HG03045 (cell line): ENCODE measurements around the gene TOX4.
"Not testable (repeated sequence)": the region's sequence is repeated elsewhere in the genome, so short reads cannot be mapped to it uniquely, and the experiment has no call there.

Experiments used
- ATAC-seq: cut with Tn5 transposase; IDR thresholded peaks from one replicate; pipeline ENCODE4 v1.9.1; 2021; ENCODE audit warnings: mild to moderate bottlenecking, moderate library complexity; ENCODE audit not compliant: unreplicated experiment

Gene TOX4

DNA sequence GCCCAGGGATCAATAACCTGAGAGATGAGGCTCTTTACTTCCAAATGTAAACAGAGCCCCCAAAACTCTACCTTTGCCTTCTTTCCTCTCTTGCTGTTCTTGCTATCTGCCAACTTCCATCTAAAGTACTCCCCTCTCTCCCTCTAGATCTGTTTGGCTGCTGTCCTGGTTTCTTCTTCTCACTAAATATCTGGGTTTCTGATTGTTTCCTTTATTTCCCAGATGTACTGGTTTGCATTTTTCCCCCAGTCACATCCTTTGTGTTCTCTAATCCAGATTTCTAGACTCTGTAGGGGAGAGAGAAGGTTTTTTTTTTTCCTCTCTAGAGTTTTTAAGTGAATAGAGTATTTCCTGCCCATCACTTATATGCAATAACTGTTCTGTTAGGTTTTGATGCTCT is 56.3 kb downstream of the TOX4 start:
- ATAC-seq = no peak

GRCh38 chr14:21534576-21534975 is 57.6 kb downstream of the TOX4 start:
- ATAC-seq = no peak

GRCh38 chr14:21535545-21536417 is 58.8 kb downstream of the TOX4 start:
- no peak for ATAC-seq

DNA sequence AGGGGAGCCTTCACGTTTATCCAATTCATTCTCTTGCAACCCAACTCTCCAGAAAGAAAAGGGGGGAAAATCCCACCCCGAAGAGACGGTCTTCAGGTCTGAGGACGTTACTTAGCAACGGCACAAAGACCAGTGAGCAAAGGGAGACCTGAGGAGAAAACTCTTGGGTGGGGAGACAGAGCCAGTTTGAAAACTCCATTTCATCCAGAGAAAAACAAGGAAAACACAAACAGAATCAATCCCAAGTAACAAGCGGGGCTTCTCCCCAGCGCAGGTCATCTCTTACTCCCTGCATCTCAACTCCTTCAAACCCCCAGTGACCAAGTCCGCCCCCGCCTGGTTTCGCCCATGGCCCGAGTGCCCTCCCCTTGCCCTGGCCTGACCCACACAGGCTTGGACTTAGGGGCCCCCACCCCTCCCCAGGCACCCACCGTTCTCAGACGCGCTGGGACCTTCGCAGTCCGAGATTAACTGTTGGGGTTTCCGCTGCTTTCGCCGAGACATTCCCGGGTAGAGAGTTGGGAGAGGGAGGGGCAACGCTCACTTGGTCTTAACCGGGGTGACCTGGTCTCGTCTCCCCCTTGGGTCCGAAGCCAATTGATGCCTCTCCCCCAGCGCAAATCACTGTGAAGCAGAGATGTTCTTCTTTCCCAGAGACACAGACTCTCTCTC is 59.6 kb downstream of the TOX4 start:
- no peak for ATAC-seq

- ATAC-seq = no peak
Observed at GRCh38 chr14:21537090-21537424, 60.1 kb downstream of the TOX4 start.

GRCh38 chr14:21539189-21539940 is 62.4 kb downstream of the TOX4 start:
- no peak for ATAC-seq

DNA sequence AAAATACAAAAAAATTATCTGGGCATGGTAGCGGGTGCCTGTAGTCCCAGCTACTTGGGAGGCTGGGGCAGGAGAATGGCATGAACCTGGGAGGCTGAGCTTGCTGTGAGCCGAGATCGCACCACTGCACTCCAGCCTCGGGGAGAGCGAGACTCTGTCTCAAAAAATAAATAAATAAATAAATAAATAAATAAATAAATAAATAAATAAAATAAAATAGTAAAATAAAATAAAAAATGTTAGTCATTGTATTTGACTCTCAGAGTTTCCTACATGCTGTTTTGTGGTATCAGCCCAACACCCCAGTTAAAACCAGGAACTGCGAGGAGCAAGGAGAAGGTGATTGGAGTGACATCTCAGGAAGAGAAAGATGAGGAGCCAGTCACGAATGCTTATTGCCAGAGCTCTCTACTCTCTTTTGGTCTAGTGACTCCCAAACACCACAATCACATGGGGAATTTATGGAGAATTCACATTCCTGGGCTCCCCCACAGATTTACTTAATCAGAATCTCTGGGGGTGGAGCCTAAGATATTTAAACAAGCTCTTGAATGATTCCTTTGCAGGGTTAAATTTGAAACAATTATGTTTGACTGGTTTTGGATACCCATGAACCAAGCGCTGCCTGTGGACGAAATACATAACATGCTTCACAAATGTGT is 64.5 kb downstream of the TOX4 start:
- no peak for ATAC-seq

GRCh38 chr14:21543521-21543960 is 66.5 kb downstream of the TOX4 start:
- ATAC-seq = no peak

- no peak for ATAC-seq
Observed at GRCh38 chr14:21543963-21544362, 67.0 kb downstream of the TOX4 start.

GRCh38 chr14:21544588-21544987 is 67.6 kb downstream of the TOX4 start:
- ATAC-seq = not testable (repeated sequence)
